ENCODE measurements around the gene GRIN2D.

GRIN2D gene

GRCh38 chr19:48390188-48391099, 3.0 kb upstream of the GRIN2D start (continued):
- no peak for TF ChIP-seq ZSCAN5A (tag by site-specific recombination; IDR thresholded peaks at IDR 0.05)
- TF ChIP-seq HOXC10 (CRISPR knock-in tag; IDR thresholded peaks at IDR 0.05) = no peak
- no peak for TF ChIP-seq ZNF747 (tag by site-specific recombination; IDR thresholded peaks at IDR 0.05)
- peak; percentile 37 for TF ChIP-seq ZBTB8A (tag by site-specific recombination; IDR thresholded peaks at IDR 0.05)
- TF ChIP-seq ZNF266 (tag by site-specific recombination; IDR thresholded peaks at IDR 0.05; ENCODE audit: low read depth) = no peak
- TF ChIP-seq ZNF223 (tag by site-specific recombination; IDR thresholded peaks at IDR 0.05) = no peak
- no peak for TF ChIP-seq ZNF280C (tag by site-specific recombination; IDR thresholded peaks at IDR 0.05)
- peak; percentile 70 for TF ChIP-seq ZNF366 (tag by site-specific recombination; conservative IDR thresholded peaks at IDR 0.05)
- TF ChIP-seq ZNF341 (tag by site-specific recombination; IDR thresholded peaks at IDR 0.05; ENCODE audit: low read depth) = peak; percentile 83
- no peak for TF ChIP-seq ZNF23 (tag by site-specific recombination; IDR thresholded peaks at IDR 0.05; ENCODE audit: borderline replicate concordance)
- TF ChIP-seq ZSCAN4 (tag by site-specific recombination; IDR thresholded peaks at IDR 0.05) = peak; percentile 50; the same call in 1 of the 2 replicates
- 0 out of 2 replicates have a peak, but pooled peaks have one; percentile 60 for TF ChIP-seq ZNF645 (tag by site-specific recombination; IDR thresholded peaks at IDR 0.05)
- TF ChIP-seq ZNF426 (tag by site-specific recombination; IDR thresholded peaks at IDR 0.05) = no peak
- TF ChIP-seq ZSCAN18 (tag by site-specific recombination; IDR thresholded peaks at IDR 0.05) = no peak
- TF ChIP-seq ZNF501 (tag by site-specific recombination; IDR thresholded peaks at IDR 0.05) = peak; percentile 66; the same call in 1 of the 2 replicates
- no peak for TF ChIP-seq ZNF624 (tag by site-specific recombination; IDR thresholded peaks at IDR 0.05)
- peak; percentile 95 for TF ChIP-seq KLF16 (tag by site-specific recombination; IDR thresholded peaks at IDR 0.05)
- TF ChIP-seq OSR2 (tag by site-specific recombination; IDR thresholded peaks at IDR 0.05) = no peak
- TF ChIP-seq PRDM1 (tag by site-specific recombination; IDR thresholded peaks at IDR 0.05) = 0 out of 2 replicates have a peak, but pooled peaks have one; percentile 16
- TF ChIP-seq ZNF274 (IDR thresholded peaks at IDR 0.05; ENCODE audit: low read length) = no peak
- no peak for TF ChIP-seq ZNF274 (tag by site-specific recombination; IDR thresholded peaks at IDR 0.05; ENCODE audit: borderline replicate concordance)
- TF ChIP-seq ZNF26 (tag by site-specific recombination; IDR thresholded peaks at IDR 0.05) = no peak
- TF ChIP-seq ZNF488 (tag by site-specific recombination; IDR thresholded peaks at IDR 0.05) = no peak
- peak; percentile 51 for TF ChIP-seq KLF1 (tag by site-specific recombination; IDR thresholded peaks at IDR 0.05)
- no peak for TF ChIP-seq ZNF140 (tag by site-specific recombination; IDR thresholded peaks at IDR 0.05)
- no peak for TF ChIP-seq ZNF214 (tag by site-specific recombination; IDR thresholded peaks at IDR 0.05; ENCODE audit: borderline replicate concordance)
- TF ChIP-seq ATF2 (tag by site-specific recombination; IDR thresholded peaks at IDR 0.05; ENCODE audit: low read depth) = no peak
- peak; percentile 94 for TF ChIP-seq ZXDB (tag by site-specific recombination; IDR thresholded peaks at IDR 0.05)
